ENCODE measurements around the gene CRACR2A. TPM values are rescaled to one million over a fixed set of nuclear protein-coding genes. Genes with fewer than 3 reads are reported as not detected.

Gene CRACR2A
- polyA plus RNA-seq, 2 of the 4 experiments (the other 2 are of a cell fraction) = 1.1 to 3.8 TPM

DNA sequence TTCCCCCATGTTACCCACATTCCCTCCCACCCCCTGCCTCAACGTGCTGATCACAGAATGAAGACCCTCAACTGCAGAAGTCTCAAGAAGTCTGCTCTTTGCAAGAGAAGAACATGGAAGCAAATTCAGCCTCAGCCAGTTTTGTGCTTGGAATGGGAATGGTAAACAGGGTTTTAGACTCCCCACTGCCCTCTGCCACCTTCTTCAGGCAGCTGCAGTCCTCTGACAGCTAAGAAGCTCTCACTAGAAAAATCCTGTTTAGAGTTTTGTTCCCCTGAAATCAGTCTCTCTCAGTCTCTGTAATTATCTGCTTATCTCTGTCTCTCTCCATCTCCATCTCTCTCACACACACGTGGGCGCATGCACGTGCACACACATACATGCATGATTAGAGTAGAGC lies 85.4 kb downstream of the CRACR2A start:
- POLR2A ChIA-PET = no interaction called here
- H3K4me2 ChIP-seq = no peak overlapping the region
- TF ChIP-seq NR3C1 (IDR thresholded peaks at IDR 0.05) (no peak), RNF2 (IDR thresholded peaks at IDR 0.05; ENCODE audit: borderline replicate concordance, low read depth) (no peak), HOXB5 (CRISPR knock-in tag; IDR thresholded peaks at IDR 0.05) (no peak), BHLHE40 (IDR thresholded peaks at IDR 0.05; ENCODE audit: low read depth, low read length) (no peak), KDM5A (IDR thresholded peaks at IDR 0.05) (no peak), RARB (CRISPR knock-in tag; IDR thresholded peaks at IDR 0.05) (no peak), SREBF2 (IDR thresholded peaks at IDR 0.05) (no peak), FOSB (CRISPR knock-in tag; IDR thresholded peaks at IDR 0.05) (no peak)
- TF ChIP-seq, protein P1, sequence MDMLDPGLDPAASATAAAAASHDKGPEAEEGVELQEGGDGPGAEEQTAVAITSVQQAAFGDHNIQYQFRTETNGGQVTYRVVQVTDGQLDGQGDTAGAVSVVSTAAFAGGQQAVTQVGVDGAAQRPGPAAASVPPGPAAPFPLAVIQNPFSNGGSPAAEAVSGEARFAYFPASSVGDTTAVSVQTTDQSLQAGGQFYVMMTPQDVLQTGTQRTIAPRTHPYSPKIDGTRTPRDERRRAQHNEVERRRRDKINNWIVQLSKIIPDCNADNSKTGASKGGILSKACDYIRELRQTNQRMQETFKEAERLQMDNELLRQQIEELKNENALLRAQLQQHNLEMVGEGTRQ (IDR thresholded peaks at IDR 0.05) = no peak
- TF ChIP-seq, protein P2, sequence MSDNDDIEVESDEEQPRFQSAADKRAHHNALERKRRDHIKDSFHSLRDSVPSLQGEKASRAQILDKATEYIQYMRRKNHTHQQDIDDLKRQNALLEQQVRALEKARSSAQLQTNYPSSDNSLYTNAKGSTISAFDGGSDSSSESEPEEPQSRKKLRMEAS (IDR thresholded peaks at IDR 0.05) = no peak
- H3K27ac ChIP-seq = no peak overlapping the region
- no peak for FAIRE-seq
- DNase-seq (ENCODE audit: low read depth in 1 of 2, low spot score in 1 of 2) = peak in 1 of 2 experiments; percentile 12
- ATAC-seq = no peak
- H3K4me1 ChIP-seq = no peaks in the 10 kb centered on the region
- H3K4me3 ChIP-seq = no peak overlapping the region
- WGBS (ENCODE audit: missing lambda C conversion rate) = 56% methylated on average over 4 of the region's 4 CpGs
- H3K9me3 ChIP-seq = no peaks in the 10 kb centered on the region
- CTCF ChIA-PET = interaction anchor here (0.7 to 1.9 kb wide), 2 partner anchors 205 to 367 kb away, joined by 4 to 12 read pairs; no protein-coding TSS in a partner anchor

DNA sequence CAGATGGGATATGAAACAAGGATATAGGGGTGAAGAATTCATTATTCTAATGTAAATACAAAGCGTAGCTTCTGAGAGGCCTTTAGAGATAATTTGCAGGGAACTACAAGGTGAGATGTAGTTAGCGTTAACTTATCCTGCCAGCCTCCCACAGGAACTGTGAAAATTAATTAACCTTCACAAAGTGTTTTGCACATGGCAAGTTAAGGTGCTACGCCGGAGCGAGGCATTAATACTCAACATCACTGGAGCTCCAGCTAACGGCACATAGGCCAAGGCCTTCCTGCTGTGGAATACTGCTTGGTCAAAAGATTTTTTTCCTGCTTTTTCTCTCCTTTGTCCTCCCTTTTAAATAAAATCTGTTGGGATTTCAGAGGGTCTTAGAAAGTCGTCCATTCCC lies 86.5 kb downstream of the CRACR2A start:
- no peak overlapping the region for H3K4me2 ChIP-seq
- H3K4me3 ChIP-seq = no peak overlapping the region
- ChIA-PET POLR2A (no interaction called here), CTCF (interaction anchor here (1.0 to 1.9 kb wide), 3 partner anchors 106 to 366 kb away, joined by 3 to 12 read pairs (median 5); no protein-coding TSS in a partner anchor)
- ATAC-seq (no peak), FAIRE-seq (no peak), DNase-seq (ENCODE audit: low read depth in 1 of 2, low spot score in 1 of 2) (no peak)
- H3K27ac ChIP-seq = no peak overlapping the region
- no peaks in the 10 kb centered on the region for H3K4me1 ChIP-seq
- WGBS (ENCODE audit: missing lambda C conversion rate) = 80% methylated on average over 7 of the region's 7 CpGs
- TF ChIP-seq NFE2L2 (conservative IDR thresholded peaks at IDR 0.05; ENCODE audit: low read length) = no peak
- no peak for TF ChIP-seq GATA3 (IDR thresholded peaks at IDR 0.05; ENCODE audit: borderline replicate concordance)
- TF ChIP-seq NPAS2 (CRISPR knock-in tag; IDR thresholded peaks at IDR 0.05; ENCODE audit: borderline replicate concordance) = no peak
- no peak for TF ChIP-seq MAFK (IDR thresholded peaks at IDR 0.05; ENCODE audit: partially characterized antibody)
- TF ChIP-seq, protein P1 (IDR thresholded peaks at IDR 0.05) = no peak
- no peak for TF ChIP-seq CBX8 (IDR thresholded peaks at IDR 0.05)
- no peak for TF ChIP-seq JUN (IDR thresholded peaks at IDR 0.05)
- TF ChIP-seq BHLHE40 (IDR thresholded peaks at IDR 0.05; ENCODE audit: low read depth, low read length) = no peak
- TF ChIP-seq RNF2 (IDR thresholded peaks at IDR 0.05; ENCODE audit: borderline replicate concordance, low read depth) = no peak
- no peak for TF ChIP-seq EHMT2 (IDR thresholded peaks at IDR 0.05; ENCODE audit: low read depth)
- no peak for TF ChIP-seq TP53 (CRISPR knock-in tag; IDR thresholded peaks at IDR 0.05)
- no peak for TF ChIP-seq HOXA7 (CRISPR knock-in tag; IDR thresholded peaks at IDR 0.05)
- TF ChIP-seq FOSL2 (IDR thresholded peaks at IDR 0.05) = no peak
- TF ChIP-seq FOSL2 (CRISPR knock-in tag; IDR thresholded peaks at IDR 0.05) = no peak
- TF ChIP-seq HOXB5 (CRISPR knock-in tag; IDR thresholded peaks at IDR 0.05) = no peak
- no peak for TF ChIP-seq HDAC2 (IDR thresholded peaks at IDR 0.05)
- TF ChIP-seq ZFP36 (IDR thresholded peaks at IDR 0.05; ENCODE audit: borderline replicate concordance, partially characterized antibody) = no peak
- TF ChIP-seq POLR2A (IDR thresholded peaks at IDR 0.05; ENCODE audit: low read length) = no peak
- H3K9me3 ChIP-seq = no peaks in the 10 kb centered on the region

DNA sequence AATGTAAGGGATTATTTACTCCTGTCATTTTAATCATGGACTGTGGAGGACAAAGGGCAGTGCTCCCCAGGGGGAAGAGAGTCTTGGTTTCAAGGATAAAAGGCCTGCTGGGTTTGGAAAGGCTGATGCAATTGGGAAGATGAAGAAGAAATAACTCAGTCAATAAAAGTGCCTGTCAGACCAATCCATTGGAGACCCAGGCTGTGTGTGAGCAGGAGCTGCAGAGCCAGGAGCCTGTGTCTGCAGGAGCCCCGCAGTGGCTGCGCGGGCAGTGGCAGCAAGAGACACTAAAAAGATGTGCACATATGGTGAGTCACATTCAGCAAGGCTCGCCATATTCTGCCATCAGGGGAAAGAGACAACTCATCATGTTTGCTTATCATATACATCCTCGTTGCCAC lies 90.4 kb downstream of the CRACR2A start:
- ATAC-seq = no peak
- no peak for FAIRE-seq
- POLR2A ChIA-PET = no interaction called here
- Histone ChIP-seq H3K9me3 (no peaks in the 10 kb centered on the region), H3K4me1 (no peaks in the 10 kb centered on the region), H3K4me3 (no peak overlapping the region), H3K27ac (no peak overlapping the region), H3K4me2 (no peak overlapping the region)
- no peak for DNase-seq (ENCODE audit: low read depth in 1 of 2, low spot score in 1 of 2)
- CTCF ChIA-PET = no interaction called here
- 64% methylated on average over 5 of the region's 5 CpGs for WGBS (ENCODE audit: missing lambda C conversion rate)
- TF ChIP-seq HOXB13 (CRISPR knock-in tag; IDR thresholded peaks at IDR 0.05; ENCODE audit: low read depth) (no peak), RCOR1 (IDR thresholded peaks at IDR 0.05; ENCODE audit: low read depth, low read length) (no peak), NR3C1 (IDR thresholded peaks at IDR 0.05) (no peak), FOXS1 (CRISPR knock-in tag; IDR thresholded peaks at IDR 0.05) (no peak), EP300 (IDR thresholded peaks at IDR 0.05) (no peak), TFCP2L1 (CRISPR knock-in tag; IDR thresholded peaks at IDR 0.05) (no peak), TP53 (CRISPR knock-in tag; IDR thresholded peaks at IDR 0.05) (no peak), CBX2 (IDR thresholded peaks at IDR 0.05; ENCODE audit: borderline replicate concordance, low read depth) (no peak), ZFP36 (IDR thresholded peaks at IDR 0.05; ENCODE audit: borderline replicate concordance, partially characterized antibody) (no peak), BHLHE40 (IDR thresholded peaks at IDR 0.05; ENCODE audit: low read depth, low read length) (no peak), FOSB (CRISPR knock-in tag; IDR thresholded peaks at IDR 0.05) (no peak), CHD4 (IDR thresholded peaks at IDR 0.05; ENCODE audit: borderline replicate concordance) (no peak)
- TF ChIP-seq, protein P3, sequence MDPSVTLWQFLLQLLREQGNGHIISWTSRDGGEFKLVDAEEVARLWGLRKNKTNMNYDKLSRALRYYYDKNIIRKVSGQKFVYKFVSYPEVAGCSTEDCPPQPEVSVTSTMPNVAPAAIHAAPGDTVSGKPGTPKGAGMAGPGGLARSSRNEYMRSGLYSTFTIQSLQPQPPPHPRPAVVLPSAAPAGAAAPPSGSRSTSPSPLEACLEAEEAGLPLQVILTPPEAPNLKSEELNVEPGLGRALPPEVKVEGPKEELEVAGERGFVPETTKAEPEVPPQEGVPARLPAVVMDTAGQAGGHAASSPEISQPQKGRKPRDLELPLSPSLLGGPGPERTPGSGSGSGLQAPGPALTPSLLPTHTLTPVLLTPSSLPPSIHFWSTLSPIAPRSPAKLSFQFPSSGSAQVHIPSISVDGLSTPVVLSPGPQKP (IDR thresholded peaks at IDR 0.05; ENCODE audit: low read depth, low read length) = no peak

Data from A549 (cell line).